Mesendoderm (in vitro differentiated cells): ENCODE results near the gene RBMS1. TPM values are rescaled to one million over a fixed set of nuclear protein-coding genes. Genes with fewer than 3 reads are reported as not detected.

Experiments
- DNase-seq: peaks from one replicate; pipeline ENCODE4 v3.0.0; 2013
- H2AK5ac ChIP-seq: 2 replicates; pipeline ENCODE4 v1.6.1; 2013; ENCODE audit warnings: low read length, inconsistent platforms
- H2BK120ac ChIP-seq: 2 replicates; pipeline ENCODE4 v1.6.1; 2013; ENCODE audit warnings: low read depth, mild to moderate bottlenecking, low read length, moderate library complexity, mixed read lengths
- H2BK15ac ChIP-seq: replicated peaks from 2 replicates; pipeline ENCODE4 v1.6.1; 2013; ENCODE audit warnings: low read depth, mild to moderate bottlenecking, moderate library complexity
- H2BK5ac ChIP-seq: 2 replicates; pipeline ENCODE4 v1.6.1; 2013; ENCODE audit warnings: low read length, inconsistent platforms
- H3K18ac ChIP-seq: 2 replicates; pipeline ENCODE4 v1.6.1; 2013; ENCODE audit warnings: mild to moderate bottlenecking, low read length, mixed read lengths
- H3K23ac ChIP-seq: one replicate; pipeline ENCODE4 v1.6.1; 2013; ENCODE audit warnings: low read length
- H3K27ac ChIP-seq: 2 replicates; pipeline ENCODE4 v1.5.1; 2013; ENCODE audit warnings: low read depth, mild to moderate bottlenecking, inconsistent platforms, low read length, moderate library complexity
- H3K27me3 ChIP-seq: 2 replicates; pipeline ENCODE4 v1.6.1; 2013; ENCODE audit warnings: low read length, control low read depth, mild to moderate bottlenecking, inconsistent platforms; ENCODE audit not compliant: insufficient read depth, poor library complexity
- H3K36me3 ChIP-seq: 2 replicates; pipeline ENCODE4 v1.6.1; 2013; ENCODE audit warnings: low read length, inconsistent platforms; ENCODE audit not compliant: control insufficient read depth, insufficient read depth
- H3K4ac ChIP-seq: one replicate; pipeline ENCODE4 v1.6.1; 2013; ENCODE audit warnings: low read depth, mild to moderate bottlenecking, low read length, moderate library complexity
- H3K4me1 ChIP-seq: 2 replicates; pipeline ENCODE4 v1.6.1; 2013; ENCODE audit warnings: low read depth, low read length, inconsistent platforms; ENCODE audit not compliant: control insufficient read depth
- H3K4me2 ChIP-seq: 2 replicates; pipeline ENCODE4 v1.6.1; 2013; ENCODE audit warnings: low read length
- H3K4me3 ChIP-seq: 2 replicates; pipeline ENCODE4 v1.5.1; 2013; ENCODE audit warnings: mild to moderate bottlenecking, low read length
- H3K56ac ChIP-seq: one replicate; pipeline ENCODE4 v1.6.1; 2013; ENCODE audit warnings: low read length
- H3K79me1 ChIP-seq: 2 replicates; pipeline ENCODE4 v1.6.1; 2013; ENCODE audit warnings: low read length, inconsistent platforms
- H3K79me2 ChIP-seq: 2 replicates; pipeline ENCODE4 v1.6.1; 2013; ENCODE audit warnings: mild to moderate bottlenecking, low read length; ENCODE audit not compliant: control insufficient read depth, insufficient read depth
- H3K9ac ChIP-seq: 2 replicates; pipeline ENCODE4 v1.6.1; 2013; ENCODE audit warnings: low read length, inconsistent platforms
- H4K5ac ChIP-seq: one replicate; pipeline ENCODE4 v1.6.1; 2013; ENCODE audit warnings: low read length
- H4K8ac ChIP-seq: one replicate; pipeline ENCODE4 v1.6.1; 2013; ENCODE audit warnings: low read depth, mild to moderate bottlenecking, control low read depth, low read length, moderate library complexity
- WGBS: extraction: QIAGEN DNeasy Blood & Tissue Kit; methylation state at CpG from one replicate; pipeline ENCODE4 v1.1.7; 2013; ENCODE audit warnings: low lambda C conversion rate, missing lambda C conversion rate; ENCODE audit not compliant: insufficient coverage; ENCODE audit errors: extremely low coverage; 5-methylcytosine and 5-hydroxymethylcytosine counted together
- polyA plus RNA-seq, 2 experiments: library from polyadenylated mRNA; stranded (reverse); fragments of 200-250 nt; gene quantifications; one replicate each; pipeline ENCODE4 v1.2.3, GENCODE V29; 2013

RBMS1 gene, protein sequence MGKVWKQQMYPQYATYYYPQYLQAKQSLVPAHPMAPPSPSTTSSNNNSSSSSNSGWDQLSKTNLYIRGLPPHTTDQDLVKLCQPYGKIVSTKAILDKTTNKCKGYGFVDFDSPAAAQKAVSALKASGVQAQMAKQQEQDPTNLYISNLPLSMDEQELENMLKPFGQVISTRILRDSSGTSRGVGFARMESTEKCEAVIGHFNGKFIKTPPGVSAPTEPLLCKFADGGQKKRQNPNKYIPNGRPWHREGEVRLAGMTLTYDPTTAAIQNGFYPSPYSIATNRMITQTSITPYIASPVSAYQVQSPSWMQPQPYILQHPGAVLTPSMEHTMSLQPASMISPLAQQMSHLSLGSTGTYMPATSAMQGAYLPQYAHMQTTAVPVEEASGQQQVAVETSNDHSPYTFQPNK
- 147 TPM for polyA plus RNA-seq (2013, experiment 1 of 2)
- polyA plus RNA-seq (2013, experiment 2 of 2) = 139 TPM

DNA sequence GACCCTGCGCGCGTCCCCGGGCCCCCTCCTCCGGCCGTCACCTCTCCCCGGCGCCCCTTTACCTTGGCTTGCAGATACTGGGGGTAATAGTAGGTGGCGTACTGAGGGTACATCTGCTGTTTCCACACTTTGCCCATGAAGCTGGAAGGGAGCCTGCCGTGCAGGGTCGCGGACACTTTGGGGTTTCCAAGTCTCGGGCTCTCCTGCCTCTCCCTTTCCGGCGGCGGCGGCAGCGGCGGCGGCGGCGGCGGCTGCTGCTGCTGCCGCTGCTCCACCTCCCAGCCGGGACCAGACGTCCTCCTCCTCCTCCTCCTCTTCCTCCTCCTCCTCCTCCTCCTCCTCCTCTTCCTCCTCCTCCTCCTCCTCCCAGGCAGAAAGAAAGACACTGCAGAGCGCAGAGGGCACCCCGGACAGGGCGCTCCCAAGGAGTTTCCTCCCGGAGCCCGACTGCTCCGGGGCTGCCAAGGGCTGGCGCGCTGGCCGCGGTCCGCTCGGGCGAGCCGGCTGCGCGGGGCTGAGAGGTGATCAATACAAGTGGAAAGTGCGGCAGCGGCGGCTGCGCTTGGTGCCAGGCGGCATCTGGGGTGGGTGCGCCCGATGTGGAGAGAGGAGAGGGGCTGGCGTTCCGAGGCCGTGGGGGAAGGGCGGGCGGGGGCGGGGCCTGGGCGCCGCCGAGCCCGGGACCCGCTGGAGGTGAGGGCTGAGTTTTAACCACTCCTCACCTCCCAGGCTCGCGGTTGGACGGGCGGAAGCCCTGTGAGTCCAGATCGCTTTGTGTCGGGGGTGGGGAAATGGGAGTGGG is at the start of gene RBMS1:
TSS of gene RBMS1 (minus strand) at position 581 of the 802 bp plus-strand sequence. CDS start at position 137, 444 bp downstream.
- H4K8ac ChIP-seq = no peak within 1 kb of the TSS
- H3K4ac ChIP-seq = peak within 1 kb of the TSS; percentile 95
- no peaks in the 10 kb centered on the region for H3K27me3 ChIP-seq
- peak within 1 kb of the TSS; percentile 83 for H3K9ac ChIP-seq
- H3K36me3 ChIP-seq = no peaks in the 10 kb centered on the region
- H3K4me1 ChIP-seq = peaks cover 2% of the 10 kb centered on the region
- H4K5ac ChIP-seq = no peak within 1 kb of the TSS
- DNase-seq = peak; percentile 85
- peak within 1 kb of the TSS; percentile 70 for H3K4me3 ChIP-seq
- peak within 1 kb of the TSS; percentile 56 for H3K4me2 ChIP-seq
- H2BK120ac ChIP-seq = peak within 1 kb of the TSS; percentile 63
- WGBS = no CpG with 5 or more reads among the region's 66 CpGs
- peak within 1 kb of the TSS; percentile 10 for H2BK15ac ChIP-seq
- no peaks in the 10 kb centered on the region for H3K79me1 ChIP-seq
- H3K23ac ChIP-seq = peak within 1 kb of the TSS; percentile 74
- peak within 1 kb of the TSS; percentile 83 for H2BK5ac ChIP-seq
- H3K18ac ChIP-seq = peak within 1 kb of the TSS; percentile 96
- H3K27ac ChIP-seq = peak within 1 kb of the TSS; percentile 99
- H3K56ac ChIP-seq = peak within 1 kb of the TSS; percentile 92
- H2AK5ac ChIP-seq = no peak within 1 kb of the TSS
- peaks cover 21% of the 10 kb centered on the region for H3K79me2 ChIP-seq

GRCh38 chr2:160541745-160542144 is 48.1 kb upstream of the RBMS1 start:
- Histone ChIP-seq H3K4me1 (no peaks in the 10 kb centered on the region), H2BK5ac (no peak overlapping the region), H3K79me1 (no peaks in the 10 kb centered on the region), H2AK5ac (no peak overlapping the region), H2BK15ac (no peak overlapping the region), H3K9ac (no peak overlapping the region), H3K18ac (no peak overlapping the region), H3K56ac (no peak overlapping the region), H3K36me3 (no peaks in the 10 kb centered on the region), H3K23ac (no peak overlapping the region), H3K4me3 (no peak overlapping the region), H3K4me2 (no peak overlapping the region), H2BK120ac (no peak overlapping the region), H3K27ac (no peak overlapping the region), H4K8ac (no peak overlapping the region), H4K5ac (no peak overlapping the region), H3K27me3 (no peaks in the 10 kb centered on the region), H3K4ac (no peak overlapping the region), H3K79me2 (no peaks in the 10 kb centered on the region)
- no CpG with 5 or more reads among the region's 3 CpGs for WGBS
- no peak for DNase-seq

DNA sequence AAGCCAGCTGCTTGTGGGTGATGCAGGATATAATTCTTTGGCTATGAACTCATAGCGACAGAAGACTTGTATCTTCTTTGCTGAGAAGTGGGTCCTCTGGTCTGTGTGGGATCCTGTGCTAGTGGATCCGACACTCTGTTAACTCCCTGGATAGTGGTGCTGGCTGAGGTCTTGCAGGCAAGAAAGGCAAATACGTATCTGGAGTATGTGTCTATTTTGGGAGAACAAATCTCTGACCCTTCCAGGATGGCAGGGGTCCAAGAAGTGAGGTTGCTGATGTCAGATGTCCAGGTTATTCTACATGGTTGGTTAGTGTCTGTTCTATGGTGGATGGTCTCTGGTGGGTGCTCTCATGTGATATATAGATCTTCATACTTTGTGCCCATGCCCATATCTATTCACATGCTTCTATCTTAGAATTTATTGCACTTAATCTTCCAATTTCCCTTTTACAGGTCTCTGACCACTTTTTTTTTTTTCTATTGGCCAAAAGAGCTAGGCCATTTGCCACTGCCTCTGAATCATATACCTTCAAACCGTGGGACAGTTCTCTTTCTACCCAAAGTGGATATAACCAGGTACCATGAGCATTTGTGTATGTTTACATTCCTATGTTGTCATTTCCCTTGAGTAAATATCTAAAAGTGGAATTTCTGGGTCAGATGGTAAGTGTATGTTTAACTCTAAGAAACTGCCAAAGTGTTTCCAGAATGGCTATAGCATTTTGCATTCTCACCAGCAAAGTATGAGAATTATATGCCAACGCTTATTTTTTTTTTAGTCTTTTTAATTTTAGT is 45.1 kb upstream of the RBMS1 start:
- Histone ChIP-seq H2BK5ac (no peak overlapping the region), H3K56ac (no peak overlapping the region), H4K8ac (no peak overlapping the region), H3K23ac (no peak overlapping the region), H3K9ac (no peak overlapping the region), H3K27ac (no peak overlapping the region), H3K4ac (no peak overlapping the region), H3K4me1 (no peaks in the 10 kb centered on the region), H3K79me2 (no peaks in the 10 kb centered on the region), H2AK5ac (no peak overlapping the region), H3K4me2 (no peak overlapping the region), H2BK15ac (no peak overlapping the region), H3K4me3 (no peak overlapping the region), H3K79me1 (no peaks in the 10 kb centered on the region), H3K18ac (no peak overlapping the region), H4K5ac (no peak overlapping the region), H3K27me3 (no peaks in the 10 kb centered on the region), H3K36me3 (no peaks in the 10 kb centered on the region), H2BK120ac (no peak overlapping the region)
- WGBS = no CpG with 5 or more reads among the region's 5 CpGs
- DNase-seq = no peak

GRCh38 chr2:160538115-160538514 is 44.5 kb upstream of the RBMS1 start:
- WGBS = no CpG with 5 or more reads among the region's 4 CpGs
- Histone ChIP-seq H4K5ac (no peak overlapping the region), H3K79me2 (no peaks in the 10 kb centered on the region)

GRCh38 chr2:160534996-160535395 is 41.4 kb upstream of the RBMS1 start:
- Histone ChIP-seq H3K4me2 (no peak overlapping the region), H3K56ac (no peak overlapping the region), H2BK120ac (no peak overlapping the region), H3K79me1 (no peaks in the 10 kb centered on the region), H3K9ac (no peak overlapping the region), H4K8ac (no peak overlapping the region), H2BK15ac (no peak overlapping the region), H3K79me2 (no peaks in the 10 kb centered on the region), H2BK5ac (no peak overlapping the region), H3K27ac (no peak overlapping the region), H3K23ac (no peak overlapping the region), H3K27me3 (no peaks in the 10 kb centered on the region), H3K4ac (no peak overlapping the region), H3K4me1 (no peaks in the 10 kb centered on the region), H4K5ac (no peak overlapping the region), H3K36me3 (no peaks in the 10 kb centered on the region), H3K18ac (no peak overlapping the region), H2AK5ac (no peak overlapping the region), H3K4me3 (no peak overlapping the region)
- DNase-seq = no peak
- no CpG with 5 or more reads among the region's 1 CpG for WGBS

More at GRCh38 chr2:160538115-160538514, 44.5 kb upstream of the RBMS1 start:
- Histone ChIP-seq H3K4me3 (no peak overlapping the region), H3K36me3 (no peaks in the 10 kb centered on the region), H3K4me2 (no peak overlapping the region), H3K27ac (no peak overlapping the region), H3K4me1 (no peaks in the 10 kb centered on the region), H3K4ac (no peak overlapping the region), H2BK15ac (no peak overlapping the region), H2AK5ac (no peak overlapping the region), H3K9ac (no peak overlapping the region), H4K8ac (no peak overlapping the region), H3K56ac (no peak overlapping the region), H2BK5ac (no peak overlapping the region), H2BK120ac (no peak overlapping the region), H3K27me3 (no peaks in the 10 kb centered on the region), H3K18ac (no peak overlapping the region), H3K23ac (no peak overlapping the region), H3K79me1 (no peaks in the 10 kb centered on the region)
- DNase-seq = no peak
